Caco-2 (cell line): ENCODE results near the gene ELOVL5. TPM values are rescaled to one million over a fixed set of nuclear protein-coding genes. Genes with fewer than 3 reads are reported as not detected.

Experiments used
- BruUV-seq: library from RNA; stranded (reverse); fragments of 400-500 nt; replicated peaks from 2 replicates; lab custom pipeline; 2021; lab: Mats Ljungman, UMichigan
- CTCF ChIA-PET: fragments of 300-600 bp; sonication (Branson Sonifier 250); formaldehyde crosslinking; loops from one replicate; lab custom pipeline; 2022; ENCODE audit warnings: antibody characterized with exemption; lab: Charles Lee
- POLR2A ChIA-PET: fragments of 300-600 bp; sonication (Branson Sonifier 250); formaldehyde crosslinking; loops from one replicate; lab custom pipeline; 2022; ENCODE audit warnings: antibody characterized with exemption; lab: Charles Lee
- DNase-seq, 2 experiments: peaks; one replicate each; pipeline versions ENCODE4 v3.0.0 to v3.0.0-alpha.2; 2020 to 2022
- H3K27me3 ChIP-seq: replicated peaks from 2 replicates; pipeline ENCODE4 v1.6.0; 2011; ENCODE audit warnings: low read length; ENCODE audit not compliant: control insufficient read depth, insufficient read depth
- H3K36me3 ChIP-seq: 2 replicates; pipeline ENCODE4 v1.5.1; 2011; ENCODE audit warnings: low read length; ENCODE audit not compliant: control insufficient read depth, insufficient read depth
- H3K4me1 ChIP-seq: fragments of 250-450 bp; sonication (Bioruptor Pico); 2 replicates; pipeline ENCODE4 v1.5.1; 2020; ENCODE audit warnings: mild to moderate bottlenecking
- H3K4me3 ChIP-seq: 2 replicates; pipeline ENCODE4 v1.5.1; 2011; ENCODE audit warnings: low read depth, mild to moderate bottlenecking, control low read depth, low read length
- H3K9me3 ChIP-seq: fragments of 250-450 bp; sonication (Bioruptor Pico); 2 replicates; pipeline ENCODE4 v1.5.1; 2020; ENCODE audit warnings: mild to moderate bottlenecking, moderate library complexity
- H3K27ac Mint-ChIP-seq: one replicate; pipeline ENCODE4 v1.8.0; 2022; ENCODE audit warnings: mixed read lengths; ENCODE audit not compliant: unreplicated experiment
- H3K27me3 Mint-ChIP-seq: one replicate; pipeline ENCODE4 v1.8.0; 2022; ENCODE audit warnings: mixed read lengths; ENCODE audit not compliant: insufficient read depth, unreplicated experiment
- H3K36me3 Mint-ChIP-seq: one replicate; pipeline ENCODE4 v1.8.0; 2022; ENCODE audit warnings: mild to moderate bottlenecking, mixed read lengths; ENCODE audit not compliant: insufficient read depth, unreplicated experiment
- H3K4me1 Mint-ChIP-seq: one replicate; pipeline ENCODE4 v1.8.0; 2022; ENCODE audit warnings: low read depth, mixed read lengths; ENCODE audit not compliant: unreplicated experiment
- H3K4me3 Mint-ChIP-seq: one replicate; pipeline ENCODE4 v1.8.0; 2022; ENCODE audit warnings: mild to moderate bottlenecking, moderate library complexity, mixed read lengths; ENCODE audit not compliant: unreplicated experiment
- H3K9me3 Mint-ChIP-seq: one replicate; pipeline ENCODE4 v1.8.0; 2022; ENCODE audit warnings: mixed read lengths; ENCODE audit not compliant: unreplicated experiment
- CTCF ChIP-seq, 2 experiments: fragments of 200-600 bp in 1 of 2; IDR thresholded peaks; 1 replicate in 1 of 2; 2 replicates in 1 of 2; pipeline versions ENCODE4 v1.5.1 to v1.8.0; 2011 to 2022; ENCODE audit warnings: antibody characterized with exemption in 1 of 2, control low read depth in 1 of 2, inconsistent platforms in 1 of 2, low read depth in 1 of 2, low read length in 1 of 2, mild to moderate bottlenecking in 1 of 2, moderate library complexity in 1 of 2; ENCODE audit not compliant: insufficient read depth in 1 of 2, severe bottlenecking in 1 of 2, unreplicated experiment in 1 of 2
- intact Hi-C: fragments of 100-400 bp; cut with micrococcal nuclease; formaldehyde crosslinking; loops from one replicate; pipeline ENCODE4 v1.10.0; 2022; ENCODE audit not compliant: unreplicated experiment
- total RNA-seq: library from RNA; stranded (reverse); gene quantifications from 2 replicates; pipeline ENCODE4 v1.2.3, GENCODE V29; 2022

Gene ELOVL5
- total RNA-seq, 1 experiment from 2014 or later = 70.4 TPM

DNA sequence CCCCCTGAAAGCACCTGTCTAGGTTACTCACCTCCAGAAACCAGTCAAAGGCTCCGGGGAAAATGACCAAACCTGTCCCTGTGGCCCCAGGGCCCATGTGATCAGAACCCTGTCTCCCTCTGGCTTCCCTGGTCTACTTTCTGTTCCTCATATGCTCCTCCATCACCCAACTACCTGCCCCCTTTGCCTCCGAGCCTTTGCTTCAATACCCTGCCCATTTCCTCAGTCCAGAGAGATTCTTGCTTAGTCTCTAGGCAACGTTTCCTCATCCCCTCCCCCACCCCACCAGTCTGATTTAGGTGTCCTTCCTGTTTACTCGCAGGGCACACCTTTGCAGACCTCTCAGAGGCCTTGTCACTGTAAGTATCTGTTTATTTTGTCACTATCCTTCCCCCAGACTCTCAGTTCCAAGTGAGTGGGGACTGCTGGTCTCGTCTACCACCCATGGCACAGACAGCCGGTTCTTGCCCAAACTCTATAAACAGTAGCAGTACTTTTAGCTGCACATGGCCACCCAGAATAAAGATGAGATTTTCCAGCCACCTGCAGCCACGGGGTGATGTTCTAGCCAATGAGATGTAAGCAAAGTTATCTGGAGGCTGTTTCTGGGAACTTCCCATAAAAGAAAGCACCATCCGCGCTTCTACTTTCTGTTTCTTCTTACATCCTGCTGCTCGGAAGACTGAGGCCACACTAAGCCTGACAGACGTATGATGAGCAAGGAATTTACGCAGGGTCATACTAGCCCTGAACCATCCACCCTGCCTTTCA lies 13.3 kb downstream of the ELOVL5 start:
- BruUV-seq = no TSS peak
- no peaks in the 10 kb centered on the region for H3K4me1 ChIP-seq
- TF ChIP-seq CTCF (IDR thresholded peaks at IDR 0.05; ENCODE audit: insufficient read depth in 1 of 2, low read depth in 1 of 2, low read length in 1 of 2, severe bottlenecking in 1 of 2, unreplicated experiment in 1 of 2) = no peak
- no peaks in the 10 kb centered on the region; the same call in 1 of the 2 replicates for H3K36me3 ChIP-seq
- no peak overlapping the region for H3K27ac Mint-ChIP-seq
- DNase-seq = no peak
- no peak overlapping the region for H3K4me3 ChIP-seq
- intact Hi-C loops = no loop called here
- H3K36me3 Mint-ChIP-seq = peaks cover 15% of the 10 kb centered on the region
- ChIA-PET POLR2A (no interaction called here), CTCF (no interaction called here)
- H3K27me3 ChIP-seq = no peaks in the 10 kb centered on the region
- H3K4me3 Mint-ChIP-seq = no peak overlapping the region
- no peaks in the 10 kb centered on the region for H3K9me3 Mint-ChIP-seq
- no peaks in the 10 kb centered on the region for H3K27me3 Mint-ChIP-seq
- H3K9me3 ChIP-seq = no peaks in the 10 kb centered on the region
- H3K4me1 Mint-ChIP-seq = peaks cover 6% of the 10 kb centered on the region

GRCh38 chr6:53333439-53334408 lies 15.0 kb downstream of the ELOVL5 start:
- no peak for DNase-seq
- peaks cover 6% of the 10 kb centered on the region for H3K4me1 Mint-ChIP-seq
- H3K9me3 Mint-ChIP-seq = no peaks in the 10 kb centered on the region
- no peak overlapping the region for H3K4me3 Mint-ChIP-seq
- Histone ChIP-seq H3K9me3 (no peaks in the 10 kb centered on the region), H3K27me3 (no peaks in the 10 kb centered on the region), H3K4me1 (no peaks in the 10 kb centered on the region), H3K36me3 (no peaks in the 10 kb centered on the region; the same call in 1 of the 2 replicates), H3K4me3 (no peak overlapping the region)
- H3K27me3 Mint-ChIP-seq = no peaks in the 10 kb centered on the region
- BruUV-seq = no TSS peak
- peaks cover 15% of the 10 kb centered on the region for H3K36me3 Mint-ChIP-seq
- ChIA-PET CTCF (no interaction called here), POLR2A (no interaction called here)
- intact Hi-C loops = no loop called here
- H3K27ac Mint-ChIP-seq = no peak overlapping the region
- no peak for TF ChIP-seq CTCF (IDR thresholded peaks at IDR 0.05; ENCODE audit: insufficient read depth in 1 of 2, low read depth in 1 of 2, low read length in 1 of 2, severe bottlenecking in 1 of 2, unreplicated experiment in 1 of 2)

DNA sequence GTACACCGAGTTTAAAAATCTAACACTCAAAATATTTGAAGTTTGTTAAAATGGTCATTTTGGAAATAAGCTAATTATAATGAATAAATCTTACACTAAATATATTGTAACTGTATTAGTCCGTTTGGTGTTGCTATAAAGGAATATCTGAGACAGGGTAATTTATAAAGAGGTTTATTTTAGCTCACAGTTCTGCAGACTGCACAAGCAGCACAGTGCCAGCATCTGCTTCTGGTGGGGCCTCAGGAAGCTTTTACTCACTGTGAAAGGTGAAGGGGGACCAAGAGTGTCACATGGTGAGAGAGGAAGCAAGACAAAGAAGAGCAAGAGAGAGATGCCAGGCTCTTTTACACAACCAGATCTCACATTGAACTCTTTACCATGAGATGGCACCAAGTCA lies 17.1 kb downstream of the ELOVL5 start:
- no peaks in the 10 kb centered on the region for H3K4me1 Mint-ChIP-seq

More for the DNA sequence above, 17.1 kb downstream of the ELOVL5 start:
- H3K4me1 ChIP-seq = no peaks in the 10 kb centered on the region
- no peak for DNase-seq
- ChIA-PET POLR2A (no interaction called here), CTCF (no interaction called here)
- Mint-ChIP-seq H3K27me3 (no peaks in the 10 kb centered on the region), H3K4me3 (no peak overlapping the region), H3K36me3 (peaks cover 5% of the 10 kb centered on the region), H3K27ac (no peak overlapping the region), H3K9me3 (no peaks in the 10 kb centered on the region)
- intact Hi-C loops = no loop called here
- no peak overlapping the region for H3K4me3 ChIP-seq
- TF ChIP-seq CTCF (IDR thresholded peaks at IDR 0.05; ENCODE audit: insufficient read depth in 1 of 2, low read depth in 1 of 2, low read length in 1 of 2, severe bottlenecking in 1 of 2, unreplicated experiment in 1 of 2) = no peak
- BruUV-seq = no TSS peak
- no peaks in the 10 kb centered on the region for H3K36me3 ChIP-seq
- H3K9me3 ChIP-seq = no peaks in the 10 kb centered on the region
- no peaks in the 10 kb centered on the region for H3K27me3 ChIP-seq
